Measurements from ENCODE around the gene CIP2A. TPM values are rescaled to one million over a fixed set of nuclear protein-coding genes. Genes with fewer than 3 reads are reported as not detected.

CIP2A gene
- total and polyA plus RNA-seq, 7 donors, result 0.60 to 5.4 (median 2.8) TPM

DNA sequence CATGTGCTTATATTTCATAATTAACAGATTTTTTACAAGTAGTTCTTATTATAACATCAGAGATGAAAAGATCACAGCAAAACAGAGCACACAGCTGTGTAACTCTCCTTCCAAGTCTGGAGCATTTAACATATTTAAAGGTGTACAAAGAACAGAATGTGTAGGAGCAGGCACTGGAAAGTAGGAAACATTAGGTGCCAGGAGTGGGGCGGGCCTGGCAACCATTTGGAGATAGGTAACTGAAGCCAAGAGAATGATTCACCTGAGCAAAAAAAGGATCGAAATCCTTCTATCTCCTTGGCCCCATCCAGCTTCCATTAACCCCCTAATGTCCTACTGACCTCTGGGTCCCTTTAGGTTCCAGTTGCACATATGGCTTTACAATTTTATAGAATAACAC, 76.6 kb downstream of the CIP2A start:
- no peak for DNase-seq
- Histone ChIP-seq H3K4me3 (no peak overlapping the region), H3K27ac (no peak overlapping the region), H3K36me3 (no peaks in the 10 kb centered on the region), H3K9me3 (no peaks in the 10 kb centered on the region), H3K4me1 (no peaks in the 10 kb centered on the region), H3K27me3 (no peaks in the 10 kb centered on the region)
- intact Hi-C loops (cut with DNase I), result no loop called here
- 58 to 77% methylated on average over 2 of the region's 2 CpGs for WGBS, 2 donors
- TF ChIP-seq POLR2AphosphoS5 (IDR thresholded peaks at IDR 0.05) (no peak), POLR2A (IDR thresholded peaks at IDR 0.05) (no peak), EP300 (IDR thresholded peaks at IDR 0.05) (no peak)
- TF ChIP-seq, protein P1, sequence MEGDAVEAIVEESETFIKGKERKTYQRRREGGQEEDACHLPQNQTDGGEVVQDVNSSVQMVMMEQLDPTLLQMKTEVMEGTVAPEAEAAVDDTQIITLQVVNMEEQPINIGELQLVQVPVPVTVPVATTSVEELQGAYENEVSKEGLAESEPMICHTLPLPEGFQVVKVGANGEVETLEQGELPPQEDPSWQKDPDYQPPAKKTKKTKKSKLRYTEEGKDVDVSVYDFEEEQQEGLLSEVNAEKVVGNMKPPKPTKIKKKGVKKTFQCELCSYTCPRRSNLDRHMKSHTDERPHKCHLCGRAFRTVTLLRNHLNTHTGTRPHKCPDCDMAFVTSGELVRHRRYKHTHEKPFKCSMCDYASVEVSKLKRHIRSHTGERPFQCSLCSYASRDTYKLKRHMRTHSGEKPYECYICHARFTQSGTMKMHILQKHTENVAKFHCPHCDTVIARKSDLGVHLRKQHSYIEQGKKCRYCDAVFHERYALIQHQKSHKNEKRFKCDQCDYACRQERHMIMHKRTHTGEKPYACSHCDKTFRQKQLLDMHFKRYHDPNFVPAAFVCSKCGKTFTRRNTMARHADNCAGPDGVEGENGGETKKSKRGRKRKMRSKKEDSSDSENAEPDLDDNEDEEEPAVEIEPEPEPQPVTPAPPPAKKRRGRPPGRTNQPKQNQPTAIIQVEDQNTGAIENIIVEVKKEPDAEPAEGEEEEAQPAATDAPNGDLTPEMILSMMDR (IDR thresholded peaks at IDR 0.05), result no peak

DNA sequence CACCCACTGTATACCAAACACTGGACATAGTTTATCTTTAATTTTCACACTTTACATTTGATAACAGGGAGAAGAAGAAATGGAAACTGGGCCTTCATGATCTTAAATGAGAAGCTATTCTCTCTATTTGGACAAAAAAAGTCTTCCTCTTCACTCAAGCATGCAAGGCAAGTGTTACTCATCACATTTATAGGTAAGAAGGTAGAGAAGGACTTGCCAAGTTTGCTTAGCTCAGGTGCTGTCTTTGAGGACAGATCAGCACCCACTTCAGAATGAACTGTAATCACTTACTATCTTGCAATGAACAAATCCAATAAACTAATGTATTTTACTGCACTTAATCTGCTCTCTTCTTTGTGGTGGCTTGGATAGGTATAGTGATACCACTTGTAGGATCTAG, 77.7 kb downstream of the CIP2A start:
- Histone ChIP-seq H3K27ac (no peak overlapping the region), H3K4me1 (no peaks in the 10 kb centered on the region), H3K9me3 (no peaks in the 10 kb centered on the region), H3K27me3 (no peaks in the 10 kb centered on the region), H3K4me3 (no peak overlapping the region), H3K36me3 (no peaks in the 10 kb centered on the region)
- TF ChIP-seq, protein P1 (IDR thresholded peaks at IDR 0.05), result no peak
- TF ChIP-seq POLR2AphosphoS5 (IDR thresholded peaks at IDR 0.05) (no peak), POLR2A (IDR thresholded peaks at IDR 0.05) (no peak)
- intact Hi-C loops (cut with DNase I), result no loop called here
- DNase-seq, result no peak

DNA sequence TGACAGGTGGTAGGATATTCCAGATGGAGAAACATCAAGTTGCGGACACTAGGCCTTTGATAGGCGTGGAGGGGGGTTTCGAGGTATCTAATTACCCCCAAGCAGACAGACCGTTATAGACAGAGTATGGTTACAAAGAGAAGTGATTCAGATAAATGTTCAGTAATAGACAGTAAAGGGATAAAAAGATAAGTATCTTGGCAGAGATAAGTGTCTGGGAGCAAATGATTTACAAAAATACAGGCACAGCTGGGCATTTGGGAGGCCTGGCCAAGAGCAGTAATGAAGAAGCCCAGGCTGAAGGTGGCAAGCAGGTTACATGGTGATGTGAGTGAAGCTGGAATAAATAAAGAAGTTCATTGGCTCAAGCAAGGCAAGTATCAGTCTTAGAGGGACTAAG, 78.2 kb downstream of the CIP2A start:
- no peak for DNase-seq
- WGBS, 2 donors, result 54 to 87% methylated on average over 4 of the region's 4 CpGs
- H3K27me3 ChIP-seq, result no peaks in the 10 kb centered on the region
- no peak overlapping the region for H3K4me3 ChIP-seq
- no peaks in the 10 kb centered on the region for H3K4me1 ChIP-seq
- H3K27ac ChIP-seq, result no peak overlapping the region
- H3K36me3 ChIP-seq, result no peaks in the 10 kb centered on the region
- TF ChIP-seq, protein P1 (IDR thresholded peaks at IDR 0.05), result no peak
- TF ChIP-seq EP300 (IDR thresholded peaks at IDR 0.05) (no peak), POLR2A (IDR thresholded peaks at IDR 0.05) (no peak), POLR2AphosphoS5 (IDR thresholded peaks at IDR 0.05) (no peak)
- intact Hi-C loops (cut with DNase I), result no loop called here
- no peaks in the 10 kb centered on the region for H3K9me3 ChIP-seq

DNA sequence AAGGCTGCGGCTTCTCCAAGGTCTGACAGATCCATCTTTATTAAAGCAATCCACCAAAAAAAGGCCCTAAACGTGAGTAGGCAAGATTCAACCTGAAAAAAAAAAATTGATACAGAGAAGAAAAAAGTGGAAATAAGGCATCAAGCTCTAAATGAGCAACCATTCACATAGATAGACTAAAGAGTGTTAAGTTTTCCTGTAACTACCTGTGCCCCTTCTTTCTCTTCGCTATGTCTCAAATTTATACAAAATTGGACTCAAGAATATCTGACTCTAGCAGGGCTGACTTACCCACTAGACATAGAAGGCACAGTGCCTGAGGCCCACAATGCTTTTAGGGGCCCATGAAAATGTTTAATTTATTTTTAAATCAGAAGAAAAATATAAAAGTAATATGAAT, 78.7 kb downstream of the CIP2A start, which contains the start of gene MYH15:
Gene MYH15, minus strand, starts transcription at position 101 of the 400 bp plus-strand sequence. Its CDS starts 66 bp downstream, at position 35.
- WGBS, 2 donors, result 94 to 97% methylated on average over 3 of the region's 3 CpGs
- H3K27ac ChIP-seq, result no peak within 1 kb of the TSS

More for the DNA sequence above, 78.7 kb downstream of the CIP2A start, which contains the start of gene MYH15:
- Histone ChIP-seq H3K9me3 (no peaks in the 10 kb centered on the region), H3K36me3 (no peaks in the 10 kb centered on the region), H3K4me3 (no peak within 1 kb of the TSS), H3K27me3 (no peaks in the 10 kb centered on the region), H3K4me1 (no peaks in the 10 kb centered on the region)
- no peak for DNase-seq
- intact Hi-C loops (cut with DNase I), result no loop called here
- no peak for TF ChIP-seq POLR2A (IDR thresholded peaks at IDR 0.05)
- no peak for TF ChIP-seq EP300 (IDR thresholded peaks at IDR 0.05)
- TF ChIP-seq, protein P1 (IDR thresholded peaks at IDR 0.05), result no peak
- TF ChIP-seq POLR2AphosphoS5 (IDR thresholded peaks at IDR 0.05), result no peak

All from sigmoid colon (tissue), 7 donors.